Endodermal cell (in vitro differentiated cells): Measurements from ENCODE around the gene BCL6. TPM values are rescaled to one million over a fixed set of nuclear protein-coding genes. Genes with fewer than 3 reads are reported as not detected.

ENCODE experiments used
- DNase-seq: peaks from one replicate; pipeline ENCODE4 v3.0.0-alpha.2; 2017
- H3K27ac ChIP-seq: 2 replicates; pipeline ENCODE4 v1.5.1; 2013; ENCODE audit warnings: mild to moderate bottlenecking, low read depth, low read length, moderate library complexity
- H3K27me3 ChIP-seq: 2 replicates; pipeline ENCODE4 v1.6.1; 2013; ENCODE audit warnings: mild to moderate bottlenecking, low read length, moderate library complexity; ENCODE audit not compliant: insufficient read depth, control insufficient read depth, poor library complexity, severe bottlenecking
- H3K36me3 ChIP-seq: 2 replicates; pipeline ENCODE4 v1.7.0; 2013; ENCODE audit warnings: mild to moderate bottlenecking, low read length, moderate library complexity; ENCODE audit not compliant: control insufficient read depth, insufficient read depth
- H3K4me1 ChIP-seq: one replicate; pipeline ENCODE4 v1.7.0; 2013; ENCODE audit warnings: low read length; ENCODE audit not compliant: control insufficient read depth, insufficient read depth
- H3K4me3 ChIP-seq: 2 replicates; pipeline ENCODE4 v1.5.1; 2013; ENCODE audit warnings: mild to moderate bottlenecking, low read length, moderate library complexity
- H3K9ac ChIP-seq: 2 replicates; pipeline ENCODE4 v1.6.1; 2013; ENCODE audit warnings: mild to moderate bottlenecking, low read length, moderate library complexity; ENCODE audit not compliant: poor library complexity, severe bottlenecking; ENCODE audit errors: extremely low read depth
- H3K9me3 ChIP-seq: 2 replicates; pipeline ENCODE4 v1.6.1; 2013; ENCODE audit warnings: mild to moderate bottlenecking, low read length, moderate library complexity; ENCODE audit not compliant: control insufficient read depth
- H3K27ac Mint-ChIP-seq: 2 replicates; pipeline ENCODE4 v1.8.0; 2020; ENCODE audit warnings: mixed read lengths
- H3K27me3 Mint-ChIP-seq: 2 replicates; pipeline ENCODE4 v1.8.0; 2021; ENCODE audit warnings: mild to moderate bottlenecking, mixed read lengths; ENCODE audit not compliant: insufficient read depth
- H3K36me3 Mint-ChIP-seq: 2 replicates; pipeline ENCODE4 v1.8.0; 2020; ENCODE audit warnings: low read depth, mixed read lengths
- H3K4me1 Mint-ChIP-seq: 2 replicates; pipeline ENCODE4 v1.8.0; 2020; ENCODE audit warnings: mixed read lengths
- H3K4me3 Mint-ChIP-seq: 2 replicates; pipeline ENCODE4 v1.8.0; 2020; ENCODE audit warnings: mild to moderate bottlenecking, moderate library complexity, mixed read lengths
- H3K9me3 Mint-ChIP-seq: 2 replicates; pipeline ENCODE4 v1.8.0; 2020; ENCODE audit warnings: mild to moderate bottlenecking, mixed read lengths
- WGBS, 2 experiments: methylation state at CpG; one replicate each; pipeline versions ENCODE4 v1.1.5 to v1.1.7; 2013; ENCODE audit warnings: missing lambda C conversion rate in 2 of 2, mixed read lengths in 1 of 2; ENCODE audit not compliant: insufficient coverage in 1 of 2, insufficient read length in 1 of 2; 5-methylcytosine and 5-hydroxymethylcytosine counted together
- total RNA-seq, 2 donors: library from RNA; stranded (reverse); fragmentation: NEBNext Ultra II Directional in 1 of 2; extraction: Animal tissue kit (Norgen Biotek cat#: 25700) in 1 of 2; gene quantifications; 2 replicates in 1 of 2; 3 replicates in 1 of 2; pipeline ENCODE4 v1.2.1, GENCODE V29; 2021
- TF ChIP-seq, protein P1 (sequence below): fragments of 200-600 bp; sonication (generic); conservative IDR thresholded peaks from 2 replicates; pipeline ENCODE4 v1.5.0; 2021; ENCODE audit warnings: antibody characterized with exemption, mild to moderate bottlenecking

Gene BCL6
- total RNA-seq, 2 donors from 2014 or later, result 3.8 to 3.9 TPM

DNA sequence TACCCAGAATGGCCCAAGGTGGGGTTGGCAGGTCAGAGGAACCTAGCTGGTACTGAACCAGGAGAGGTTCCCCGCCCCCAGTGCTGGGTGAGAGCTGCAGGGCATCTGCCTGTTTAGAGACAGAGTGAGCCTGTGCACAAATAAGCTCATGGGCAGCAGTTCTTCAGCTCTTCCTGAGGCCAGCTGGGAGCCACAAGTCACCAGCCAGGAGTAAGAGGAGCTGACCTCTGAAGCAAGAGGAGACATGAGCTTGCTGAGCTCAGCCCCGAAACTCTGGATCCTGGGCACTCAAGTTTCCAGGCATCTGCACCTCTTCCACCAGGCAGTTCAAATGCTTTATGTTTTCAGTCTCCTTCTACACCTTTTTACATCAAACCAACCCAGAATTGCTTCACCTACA lies 45.0 kb downstream of the BCL6 start:
- H3K4me3 ChIP-seq, result no peak overlapping the region
- H3K4me1 ChIP-seq, result no peaks in the 10 kb centered on the region
- Mint-ChIP-seq H3K36me3 (no peaks in the 10 kb centered on the region), H3K4me3 (no peak overlapping the region), H3K9me3 (no peaks in the 10 kb centered on the region), H3K27me3 (peaks cover 9% of the 10 kb centered on the region), H3K27ac (no peak overlapping the region), H3K4me1 (no peaks in the 10 kb centered on the region)
- peaks cover 6% of the 10 kb centered on the region for H3K27me3 ChIP-seq
- DNase-seq, result no peak
- 80 to 90% methylated on average over 1 to 2 of the region's 2 CpGs for whole genome bisulfite sequencing, 2 experiments
- H3K36me3 ChIP-seq, result no peaks in the 10 kb centered on the region
- no peaks in the 10 kb centered on the region for H3K9me3 ChIP-seq
- H3K9ac ChIP-seq, result no peak overlapping the region
- no peak overlapping the region for H3K27ac ChIP-seq
- TF ChIP-seq, protein P1, sequence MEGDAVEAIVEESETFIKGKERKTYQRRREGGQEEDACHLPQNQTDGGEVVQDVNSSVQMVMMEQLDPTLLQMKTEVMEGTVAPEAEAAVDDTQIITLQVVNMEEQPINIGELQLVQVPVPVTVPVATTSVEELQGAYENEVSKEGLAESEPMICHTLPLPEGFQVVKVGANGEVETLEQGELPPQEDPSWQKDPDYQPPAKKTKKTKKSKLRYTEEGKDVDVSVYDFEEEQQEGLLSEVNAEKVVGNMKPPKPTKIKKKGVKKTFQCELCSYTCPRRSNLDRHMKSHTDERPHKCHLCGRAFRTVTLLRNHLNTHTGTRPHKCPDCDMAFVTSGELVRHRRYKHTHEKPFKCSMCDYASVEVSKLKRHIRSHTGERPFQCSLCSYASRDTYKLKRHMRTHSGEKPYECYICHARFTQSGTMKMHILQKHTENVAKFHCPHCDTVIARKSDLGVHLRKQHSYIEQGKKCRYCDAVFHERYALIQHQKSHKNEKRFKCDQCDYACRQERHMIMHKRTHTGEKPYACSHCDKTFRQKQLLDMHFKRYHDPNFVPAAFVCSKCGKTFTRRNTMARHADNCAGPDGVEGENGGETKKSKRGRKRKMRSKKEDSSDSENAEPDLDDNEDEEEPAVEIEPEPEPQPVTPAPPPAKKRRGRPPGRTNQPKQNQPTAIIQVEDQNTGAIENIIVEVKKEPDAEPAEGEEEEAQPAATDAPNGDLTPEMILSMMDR, result no peak

GRCh38 chr3:187698499-187699399 lies 46.5 kb downstream of the BCL6 start:
- Mint-ChIP-seq H3K9me3 (no peaks in the 10 kb centered on the region), H3K36me3 (no peaks in the 10 kb centered on the region), H3K27me3 (peaks cover 10% of the 10 kb centered on the region), H3K4me3 (no peak overlapping the region), H3K4me1 (no peaks in the 10 kb centered on the region), H3K27ac (no peak overlapping the region)
- Histone ChIP-seq H3K27ac (no peak overlapping the region), H3K27me3 (peaks cover 6% of the 10 kb centered on the region), H3K9me3 (no peaks in the 10 kb centered on the region), H3K36me3 (no peaks in the 10 kb centered on the region), H3K9ac (no peak overlapping the region), H3K4me3 (no peak overlapping the region), H3K4me1 (no peaks in the 10 kb centered on the region)
- TF ChIP-seq, protein P1, result no peak
- 93% methylated on average over 9 to 36 of the region's 42 CpGs for WGBS, 2 experiments
- DNase-seq, result no peak

DNA sequence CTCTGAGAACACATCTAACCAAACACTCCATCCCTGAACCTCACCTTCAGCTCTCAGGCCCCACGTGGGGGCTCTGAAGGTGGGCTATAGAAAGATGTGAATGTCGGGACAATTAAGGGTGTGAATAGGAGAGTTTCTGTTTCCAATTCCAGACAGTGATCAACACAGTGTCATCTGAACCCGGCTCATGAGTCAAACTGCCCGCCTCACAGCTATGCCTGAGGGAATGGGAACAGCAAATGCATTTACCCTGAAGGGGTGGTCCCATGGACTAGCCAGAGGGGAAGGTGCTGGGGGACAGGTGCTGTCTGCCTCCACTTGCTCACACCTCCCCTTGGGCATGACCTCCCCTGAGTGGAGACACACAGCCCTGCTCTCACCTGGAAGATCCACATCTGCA lies 49.2 kb downstream of the BCL6 start:
- H3K27me3 Mint-ChIP-seq, result peaks cover 4% of the 10 kb centered on the region
- no peak overlapping the region for H3K27ac Mint-ChIP-seq
- no peak overlapping the region for H3K4me3 Mint-ChIP-seq
- Histone ChIP-seq H3K4me3 (no peak overlapping the region), H3K9me3 (no peaks in the 10 kb centered on the region), H3K27me3 (no peaks in the 10 kb centered on the region), H3K9ac (no peak overlapping the region), H3K36me3 (no peaks in the 10 kb centered on the region), H3K27ac (no peak overlapping the region), H3K4me1 (no peaks in the 10 kb centered on the region)
- no peak for DNase-seq
- WGBS, 2 experiments, result 62 to 67% methylated on average over 3 to 4 of the region's 4 CpGs
- no peaks in the 10 kb centered on the region for H3K36me3 Mint-ChIP-seq
- no peaks in the 10 kb centered on the region for H3K4me1 Mint-ChIP-seq
- TF ChIP-seq, protein P1, result no peak
- no peaks in the 10 kb centered on the region for H3K9me3 Mint-ChIP-seq
